CD14-positive monocyte (primary cell): Measurements from ENCODE around the gene FOXP1. TPM values are rescaled to one million over a fixed set of nuclear protein-coding genes. Genes with fewer than 3 reads are reported as not detected.

Experiments used
- DNase-seq, 3 donors: peaks; one replicate each; pipeline ENCODE4 v3.0.0-alpha.2; 2011 to 2022
- H2AFZ ChIP-seq: 2 replicates; pipeline ENCODE4 v1.6.0; 2012; ENCODE audit warnings: mild to moderate bottlenecking, low read depth, low read length, inconsistent platforms; ENCODE audit not compliant: insufficient read depth, poor library complexity, severe bottlenecking
- H3K27ac ChIP-seq, 2 donors: 1 replicate in 1 of 2; 2 replicates in 1 of 2; pipeline ENCODE4 v1.5.1; 2012 to 2013; ENCODE audit warnings: low read length in 2 of 2, control low read depth in 1 of 2, inconsistent platforms in 1 of 2, low read depth in 1 of 2, mild to moderate bottlenecking in 1 of 2
- H3K27me3 ChIP-seq, 2 donors: one replicate each; pipeline versions ENCODE4 v1.6.0 to v1.6.1; 2011 to 2013; ENCODE audit warnings: low read length in 2 of 2; ENCODE audit not compliant: control insufficient read depth in 2 of 2, insufficient read depth in 2 of 2
- H3K36me3 ChIP-seq, 2 donors: replicated peaks in 1 of 2; 1 replicate in 1 of 2; 2 replicates in 1 of 2; pipeline versions ENCODE4 v1.5.1 to v1.6.1; 2012 to 2013; ENCODE audit warnings: low read length in 2 of 2, control low read depth in 1 of 2, inconsistent platforms in 1 of 2, mild to moderate bottlenecking in 1 of 2; ENCODE audit not compliant: insufficient read depth in 2 of 2, control insufficient read depth in 1 of 2
- H3K4me1 ChIP-seq, 2 donors: 1 replicate in 1 of 2; 2 replicates in 1 of 2; pipeline versions ENCODE4 v1.5.1 to v1.6.1; 2012 to 2013; ENCODE audit warnings: low read length in 2 of 2, control low read depth in 1 of 2, inconsistent platforms in 1 of 2, mild to moderate bottlenecking in 1 of 2, moderate library complexity in 1 of 2; ENCODE audit not compliant: insufficient read depth in 2 of 2, control insufficient read depth in 1 of 2
- H3K4me2 ChIP-seq: replicated peaks from 2 replicates; pipeline ENCODE3; 2012; ENCODE audit warnings: low read length, moderate library complexity, mild to moderate bottlenecking; ENCODE audit not compliant: poor library complexity, severe bottlenecking; ENCODE audit errors: extremely low read depth
- H3K4me3 ChIP-seq, 3 experiments: fragments of 200-600 bp in 1 of 3; sonication (generic) in 1 of 3; replicated peaks in 1 of 3; 1 replicate in 2 of 3; 2 replicates in 1 of 3; pipeline ENCODE4 v1.5.1; 2011 to 2013; ENCODE audit warnings: low read length in 3 of 3, mild to moderate bottlenecking in 3 of 3, control low read depth in 2 of 3, low read depth in 2 of 3, inconsistent platforms in 1 of 3, moderate library complexity in 1 of 3
- H3K79me2 ChIP-seq: 2 replicates; pipeline ENCODE4 v1.6.0; 2012; ENCODE audit warnings: mild to moderate bottlenecking, control low read depth, inconsistent platforms, low read length, moderate library complexity; ENCODE audit not compliant: insufficient read depth
- H3K9ac ChIP-seq: 2 replicates; pipeline ENCODE4 v1.6.0; 2017; ENCODE audit warnings: low read length, mild to moderate bottlenecking; ENCODE audit not compliant: insufficient read depth, poor library complexity, severe bottlenecking
- H3K9me3 ChIP-seq, 2 donors: replicated peaks in 1 of 2; 1 replicate in 1 of 2; 2 replicates in 1 of 2; pipeline versions ENCODE4 v1.5.1 to v1.6.1; 2012 to 2013; ENCODE audit warnings: low read length in 2 of 2, control low read depth in 1 of 2; ENCODE audit not compliant: control insufficient read depth in 1 of 2, insufficient read depth in 1 of 2
- H4K20me1 ChIP-seq: 2 replicates; pipeline ENCODE4 v1.6.0; 2012; ENCODE audit warnings: mild to moderate bottlenecking, low read length, control low read depth, moderate library complexity; ENCODE audit not compliant: insufficient read depth
- H3K27ac Mint-ChIP-seq, 7 donors: one replicate each; pipeline ENCODE4 v1.8.0; 2020; ENCODE audit warnings: mild to moderate bottlenecking in 7 of 7, mixed read lengths in 7 of 7, moderate library complexity in 6 of 7, inconsistent platforms in 2 of 7
- H3K27me3 Mint-ChIP-seq, 3 donors: one replicate each; pipeline ENCODE4 v1.8.0; 2021 to 2022; ENCODE audit warnings: low read depth in 3 of 3, mild to moderate bottlenecking in 3 of 3, mixed read lengths in 3 of 3, moderate library complexity in 3 of 3, inconsistent platforms in 1 of 3
- H3K36me3 Mint-ChIP-seq, 2 donors: one replicate each; pipeline ENCODE4 v1.8.0; 2020; ENCODE audit warnings: mixed read lengths in 2 of 2, inconsistent platforms in 1 of 2, mild to moderate bottlenecking in 1 of 2
- H3K4me1 Mint-ChIP-seq: one replicate; pipeline ENCODE4 v1.8.0; 2020; ENCODE audit warnings: mild to moderate bottlenecking, mixed read lengths
- H3K4me3 Mint-ChIP-seq, 2 donors: one replicate each; pipeline ENCODE4 v1.8.0; 2020; ENCODE audit warnings: mild to moderate bottlenecking in 2 of 2, mixed read lengths in 2 of 2, moderate library complexity in 1 of 2
- H3K9me3 Mint-ChIP-seq, 7 donors: one replicate each; pipeline ENCODE4 v1.8.0; 2020 to 2022; ENCODE audit warnings: mixed read lengths in 7 of 7, mild to moderate bottlenecking in 6 of 7, moderate library complexity in 6 of 7, inconsistent platforms in 2 of 7
- CTCF ChIP-seq: fragments of 200-600 bp; IDR thresholded peaks from one replicate; pipeline ENCODE4 v1.8.0; 2022; ENCODE audit warnings: antibody characterized with exemption, mild to moderate bottlenecking
- WGBS: methylation state at CpG from one replicate; pipeline ENCODE4 v1.1.5; 2013; ENCODE audit warnings: missing lambda C conversion rate; ENCODE audit not compliant: insufficient coverage; 5-methylcytosine and 5-hydroxymethylcytosine counted together
- intact Hi-C, 2 donors: fragments of 100-400 bp; cut with micrococcal nuclease; formaldehyde crosslinking; loops; one replicate each; pipeline versions ENCODE4 v1.15.0 to v1.15.1; 2023
- polyA plus RNA-seq, 3 donors: library from polyadenylated mRNA; depleted of rRNA in 1 of 3; unstranded in 2 of 3; stranded (reverse) in 1 of 3; fragments of 300-500 nt in 2 of 3; fragments of >200 nt in 1 of 3; fragmentation: Illumina TruSeq in 2 of 3; gene quantifications; 1 replicate in 2 of 3; 2 replicates in 1 of 3; pipeline ENCODE4 v1.2.3, GENCODE V29; 2012 to 2021

FOXP1 gene
- polyA plus RNA-seq, 3 donors = 25.7 to 42.6 (median 27.8) TPM

GRCh38 chr3:71468311-71469137 is 115.0 kb downstream of the FOXP1 start:
- WGBS = 72% methylated on average over 6 of the region's 12 CpGs
- no peak for TF ChIP-seq CTCF
- H3K4me2 ChIP-seq = no peak overlapping the region
- Mint-ChIP-seq H3K9me3 (peaks cover 0 to 3% (median 0%) of the 10 kb centered on the region in 7 donors), H3K36me3 (peaks cover 14 to 25% of the 10 kb centered on the region in 2 donors), H3K4me1 (peaks cover 50% of the 10 kb centered on the region), H3K27ac (peak overlapping the region; percentile 57 to 93 (median 81)), H3K4me3 (peak overlapping the region; percentile 1 to 19), H3K27me3 (no peaks in the 10 kb centered on the region)
- no peaks in the 10 kb centered on the region for H3K36me3 ChIP-seq
- H3K4me1 ChIP-seq = peaks cover 29 to 34% of the 10 kb centered on the region in 2 donors
- no peaks in the 10 kb centered on the region for H3K27me3 ChIP-seq
- peaks cover 88% of the 10 kb centered on the region for H3K79me2 ChIP-seq
- no peak overlapping the region for H2AFZ ChIP-seq
- intact Hi-C loops = no loop called here
- no peaks in the 10 kb centered on the region for H3K9me3 ChIP-seq
- no peak for DNase-seq
- peak overlapping the region in 1 of 2 donors; percentile 75 for H3K27ac ChIP-seq
- H4K20me1 ChIP-seq = peaks cover 37% of the 10 kb centered on the region
- H3K9ac ChIP-seq = no peak overlapping the region
- no peak overlapping the region for H3K4me3 ChIP-seq

GRCh38 chr3:71466483-71466882 is 117.0 kb downstream of the FOXP1 start:
- H3K79me2 ChIP-seq = peaks cover 84% of the 10 kb centered on the region

More at GRCh38 chr3:71466483-71466882, 117.0 kb downstream of the FOXP1 start:
- H3K4me1 Mint-ChIP-seq = peaks cover 58% of the 10 kb centered on the region
- no peak overlapping the region for H3K4me2 ChIP-seq
- peaks cover 0 to 2% (median 0%) of the 10 kb centered on the region in 7 donors for H3K9me3 Mint-ChIP-seq
- no peak for DNase-seq
- no peaks in the 10 kb centered on the region for H3K27me3 ChIP-seq
- intact Hi-C loops = no loop called here
- no peak overlapping the region for H3K4me3 Mint-ChIP-seq
- H3K36me3 Mint-ChIP-seq = peaks cover 14 to 32% of the 10 kb centered on the region in 2 donors
- no peak overlapping the region for H3K9ac ChIP-seq
- no peak overlapping the region for H2AFZ ChIP-seq
- H3K27ac ChIP-seq = no peak overlapping the region
- H3K27me3 Mint-ChIP-seq = no peaks in the 10 kb centered on the region
- H3K4me1 ChIP-seq = peaks cover 35 to 37% of the 10 kb centered on the region in 2 donors
- TF ChIP-seq CTCF = no peak
- 100% methylated on average over 1 of the region's 10 CpGs for WGBS
- H3K27ac Mint-ChIP-seq = peak overlapping the region in 1 of 7 donors; percentile 13
- H4K20me1 ChIP-seq = peaks cover 44% of the 10 kb centered on the region
- H3K36me3 ChIP-seq = no peaks in the 10 kb centered on the region
- H3K4me3 ChIP-seq = no peak overlapping the region
- no peaks in the 10 kb centered on the region for H3K9me3 ChIP-seq
